Measurements from ENCODE around the gene GASK1A. TPM values are rescaled to one million over a fixed set of nuclear protein-coding genes. Genes with fewer than 3 reads are reported as not detected.

GASK1A gene
- total RNA-seq, 1 experiment from 2014 or later: not detected

DNA sequence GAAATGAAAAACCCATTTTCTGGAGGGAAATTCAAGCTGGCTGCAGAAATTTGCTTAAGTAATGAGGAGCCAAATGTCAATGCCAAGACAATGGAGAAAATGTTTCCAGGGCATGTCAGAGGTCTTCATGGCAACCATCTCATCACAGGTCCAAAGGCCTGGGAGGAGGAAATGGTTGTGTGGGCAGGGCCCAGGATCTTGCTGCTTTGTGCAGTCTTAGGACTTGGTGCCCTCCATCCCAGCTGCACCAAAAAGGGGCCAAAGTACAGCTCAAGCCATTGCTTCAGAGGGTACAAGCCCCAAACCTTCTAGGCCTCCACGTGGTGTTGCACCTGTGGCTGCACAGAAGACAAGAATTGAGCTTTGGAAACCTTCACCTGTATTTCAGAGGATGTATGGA lies 67.5 kb downstream of the GASK1A start:
- no peak for ATAC-seq
- no peaks in the 10 kb centered on the region for H3K9me3 ChIP-seq (ENCODE audit: control insufficient read depth, insufficient read depth, low read depth, low read length)
- intact Hi-C loops (cut with micrococcal nuclease; ENCODE audit: unreplicated experiment) (no loop called here), in situ Hi-C loops (cut with HindIII; ENCODE audit: low pct_unique_long_range_greater_than_20kb, low sequenced_read_pairs) (no loop called here)
- ChIA-PET POLR2A (no interaction called here), CTCF (no interaction called here)
- H3K36me3 ChIP-seq (ENCODE audit: control insufficient read depth, insufficient read depth, low read length): no peaks in the 10 kb centered on the region
- no peak overlapping the region for H3K27ac ChIP-seq (ENCODE audit: low read length)
- BruUV-seq (replicated peaks): no TSS peak
- H3K27me3 ChIP-seq (ENCODE audit: control insufficient read depth, insufficient read depth, low read length): no peaks in the 10 kb centered on the region
- H3K4me1 ChIP-seq (ENCODE audit: control insufficient read depth, insufficient read depth, low read length): no peaks in the 10 kb centered on the region
- no peak for TF ChIP-seq POLR2AphosphoS5 (IDR thresholded peaks at IDR 0.05; ENCODE audit: low read depth, low read length)
- TF ChIP-seq REST (IDR thresholded peaks at IDR 0.05; ENCODE audit: insufficient read depth in 1 of 2, low read depth in 2 of 2, low read length in 1 of 2): no peak
- TF ChIP-seq SIN3A (IDR thresholded peaks at IDR 0.05; ENCODE audit: borderline replicate concordance, insufficient read depth, low read depth, low read length): no peak
- TF ChIP-seq CTCF (IDR thresholded peaks at IDR 0.05): no peak
- TF ChIP-seq TCF7L2 (IDR thresholded peaks at IDR 0.05; ENCODE audit: low read depth, low read length): no peak
- H3K4me3 ChIP-seq (ENCODE audit: low read depth in 2 of 2, low read length in 2 of 2): no peak overlapping the region
- no peak for DNase-seq (ENCODE audit: low read depth, low spot score)

- H3K36me3 ChIP-seq (ENCODE audit: control insufficient read depth, insufficient read depth, low read length): no peaks in the 10 kb centered on the region
- CTCF ChIA-PET: no interaction called here
- no peaks in the 10 kb centered on the region for H3K9me3 ChIP-seq (ENCODE audit: control insufficient read depth, insufficient read depth, low read depth, low read length)
- ATAC-seq: no peak
- H3K27ac ChIP-seq (ENCODE audit: low read length): no peak overlapping the region
- no peaks in the 10 kb centered on the region for H3K27me3 ChIP-seq (ENCODE audit: control insufficient read depth, insufficient read depth, low read length)
- TF ChIP-seq TCF7L2 (IDR thresholded peaks at IDR 0.05; ENCODE audit: low read depth, low read length) (no peak), REST (IDR thresholded peaks at IDR 0.05; ENCODE audit: insufficient read depth in 1 of 2, low read depth in 2 of 2, low read length in 1 of 2) (no peak), CTCF (IDR thresholded peaks at IDR 0.05) (no peak), SIN3A (IDR thresholded peaks at IDR 0.05; ENCODE audit: borderline replicate concordance, insufficient read depth, low read depth, low read length) (no peak), POLR2AphosphoS5 (IDR thresholded peaks at IDR 0.05; ENCODE audit: low read depth, low read length) (no peak)
- no peak for DNase-seq (ENCODE audit: low read depth, low spot score)
- in situ Hi-C loops (cut with HindIII; ENCODE audit: low pct_unique_long_range_greater_than_20kb, low sequenced_read_pairs) (no loop called here), intact Hi-C loops (cut with micrococcal nuclease; ENCODE audit: unreplicated experiment) (no loop called here)
- no peaks in the 10 kb centered on the region for H3K4me1 ChIP-seq (ENCODE audit: control insufficient read depth, insufficient read depth, low read length)
- H3K4me3 ChIP-seq (ENCODE audit: low read depth in 2 of 2, low read length in 2 of 2): no peak overlapping the region
- no TSS peak for BruUV-seq (replicated peaks)
- POLR2A ChIA-PET: no interaction called here
Measured at GRCh38 chr3:43048470-43048869, 69.4 kb downstream of the GASK1A start.
